CD1c-positive myeloid dendritic cell (primary cell): Measurements from ENCODE around the gene NIPSNAP2.
"Not testable (repeated sequence)": the region's sequence is repeated elsewhere in the genome, so short reads cannot be mapped to it uniquely, and the experiment has no call there.

Experiments used
- DNase-seq: peaks from one replicate; pipeline ENCODE4 v3.0.0-alpha.2; 2016; ENCODE audit errors: extremely low spot score

Gene NIPSNAP2

GRCh38 chr7:56047446-56048116 is 83.2 kb downstream of the NIPSNAP2 start:
- DNase-seq: not testable (repeated sequence)

- DNase-seq: no peak
Observed at GRCh38 chr7:56048245-56048644, 83.9 kb downstream of the NIPSNAP2 start.

GRCh38 chr7:56048763-56049162 is 84.4 kb downstream of the NIPSNAP2 start:
- not testable (repeated sequence) for DNase-seq
